Measurements from ENCODE around the gene DIAPH3. TPM values are rescaled to one million over a fixed set of nuclear protein-coding genes. Genes with fewer than 3 reads are reported as not detected.

DIAPH3 gene
- total RNA-seq, 2 donors from 2014 or later = 0.27 to 2.4 TPM

DNA sequence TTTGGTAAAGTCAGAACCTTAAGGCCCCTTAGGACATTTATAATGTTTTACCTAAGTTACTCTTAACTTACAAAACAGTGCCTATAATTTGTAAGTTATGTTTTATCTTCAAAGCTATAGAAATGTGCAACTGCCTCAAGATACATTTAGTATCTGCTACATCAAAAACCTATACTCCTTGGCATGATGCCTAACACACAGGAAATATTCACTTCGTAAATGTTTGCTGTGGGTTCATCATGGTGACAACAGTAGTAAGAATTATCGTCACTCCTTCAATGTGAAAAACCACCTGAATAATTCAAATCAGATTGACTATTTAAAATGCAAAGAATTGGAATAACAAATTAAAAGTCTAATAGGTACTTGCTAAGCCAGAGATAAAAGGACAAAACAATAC, 184.1 kb downstream of the DIAPH3 start:
- TF ChIP-seq POLR2AphosphoS5 (IDR thresholded peaks at IDR 0.05) = no peak
- TF ChIP-seq POLR2A (IDR thresholded peaks at IDR 0.05) = no peak
- TF ChIP-seq, protein P1, sequence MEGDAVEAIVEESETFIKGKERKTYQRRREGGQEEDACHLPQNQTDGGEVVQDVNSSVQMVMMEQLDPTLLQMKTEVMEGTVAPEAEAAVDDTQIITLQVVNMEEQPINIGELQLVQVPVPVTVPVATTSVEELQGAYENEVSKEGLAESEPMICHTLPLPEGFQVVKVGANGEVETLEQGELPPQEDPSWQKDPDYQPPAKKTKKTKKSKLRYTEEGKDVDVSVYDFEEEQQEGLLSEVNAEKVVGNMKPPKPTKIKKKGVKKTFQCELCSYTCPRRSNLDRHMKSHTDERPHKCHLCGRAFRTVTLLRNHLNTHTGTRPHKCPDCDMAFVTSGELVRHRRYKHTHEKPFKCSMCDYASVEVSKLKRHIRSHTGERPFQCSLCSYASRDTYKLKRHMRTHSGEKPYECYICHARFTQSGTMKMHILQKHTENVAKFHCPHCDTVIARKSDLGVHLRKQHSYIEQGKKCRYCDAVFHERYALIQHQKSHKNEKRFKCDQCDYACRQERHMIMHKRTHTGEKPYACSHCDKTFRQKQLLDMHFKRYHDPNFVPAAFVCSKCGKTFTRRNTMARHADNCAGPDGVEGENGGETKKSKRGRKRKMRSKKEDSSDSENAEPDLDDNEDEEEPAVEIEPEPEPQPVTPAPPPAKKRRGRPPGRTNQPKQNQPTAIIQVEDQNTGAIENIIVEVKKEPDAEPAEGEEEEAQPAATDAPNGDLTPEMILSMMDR (IDR thresholded peaks at IDR 0.05) = no peak
- Histone ChIP-seq H3K4me1 (replicated peaks) (no peaks in the 10 kb centered on the region), H3K27ac (no peak overlapping the region), H3K4me3 (no peak overlapping the region), H3K27me3 (replicated peaks; ENCODE audit: insufficient read depth) (no peaks in the 10 kb centered on the region), H3K36me3 (no peaks in the 10 kb centered on the region), H3K9me3 (no peaks in the 10 kb centered on the region)
- DNase-seq (ENCODE audit: low spot score) = no peak
- intact Hi-C loops (cut with DNase I) = no loop called here
- WGBS = 85% methylated on average over 2 of the region's 2 CpGs

DNA sequence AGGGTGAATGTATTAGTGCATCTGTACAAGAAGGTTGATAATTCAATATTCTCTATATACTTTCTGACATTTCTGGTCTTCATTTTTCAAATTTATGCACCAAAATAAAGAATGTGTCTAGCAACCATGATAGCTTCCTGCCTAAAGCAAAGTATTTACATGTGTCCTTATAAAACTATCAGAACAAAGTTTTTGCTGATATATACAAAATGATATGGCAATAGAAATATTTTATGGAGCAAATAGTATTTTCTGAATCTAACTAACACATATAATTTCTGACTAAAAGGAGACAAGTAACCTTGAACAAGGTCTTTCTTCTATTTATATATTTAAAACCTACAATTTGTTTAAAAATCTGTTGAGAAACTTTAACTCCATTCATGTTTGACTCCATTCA, 184.9 kb downstream of the DIAPH3 start:
- Histone ChIP-seq H3K36me3 (no peaks in the 10 kb centered on the region), H3K27me3 (replicated peaks; ENCODE audit: insufficient read depth) (no peaks in the 10 kb centered on the region), H3K4me1 (replicated peaks) (no peaks in the 10 kb centered on the region), H3K27ac (no peak overlapping the region), H3K9me3 (no peaks in the 10 kb centered on the region), H3K4me3 (no peak overlapping the region)
- intact Hi-C loops (cut with DNase I) = no loop called here
- DNase-seq (ENCODE audit: low spot score) = no peak
- TF ChIP-seq POLR2AphosphoS5 (IDR thresholded peaks at IDR 0.05) (no peak), POLR2A (IDR thresholded peaks at IDR 0.05) (no peak)
- TF ChIP-seq, protein P1 (IDR thresholded peaks at IDR 0.05) = no peak

DNA sequence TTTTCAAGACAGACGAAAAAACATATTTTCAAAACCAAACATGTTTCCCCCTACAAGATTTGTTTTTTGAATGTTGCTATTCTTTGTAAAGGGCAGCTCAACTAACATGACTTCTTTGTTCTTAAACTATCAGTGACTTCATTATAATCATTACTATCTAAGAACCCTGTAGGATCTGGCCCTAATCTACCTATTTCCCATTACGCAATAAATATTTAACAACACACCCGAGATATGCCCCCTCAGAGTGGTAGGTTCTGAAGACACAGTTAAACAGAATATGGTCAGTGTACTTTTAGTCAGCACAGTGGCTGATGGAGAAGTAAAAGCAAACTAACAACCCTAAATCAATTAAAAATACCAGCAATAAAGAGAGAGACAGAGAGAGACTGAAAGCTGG, 186.9 kb downstream of the DIAPH3 start:
- TF ChIP-seq POLR2AphosphoS5 (IDR thresholded peaks at IDR 0.05) (no peak), POLR2A (IDR thresholded peaks at IDR 0.05) (no peak)
- TF ChIP-seq, protein P1 (IDR thresholded peaks at IDR 0.05) = no peak
- 93% methylated on average over 3 of the region's 3 CpGs for WGBS
- H3K9me3 ChIP-seq = no peaks in the 10 kb centered on the region
- no peak overlapping the region for H3K27ac ChIP-seq
- H3K4me1 ChIP-seq (replicated peaks) = no peaks in the 10 kb centered on the region
- H3K36me3 ChIP-seq = no peaks in the 10 kb centered on the region
- no peaks in the 10 kb centered on the region for H3K27me3 ChIP-seq (replicated peaks; ENCODE audit: insufficient read depth)
- DNase-seq (ENCODE audit: low spot score) = no peak
- no peak overlapping the region for H3K4me3 ChIP-seq
- intact Hi-C loops (cut with DNase I) = no loop called here

DNA sequence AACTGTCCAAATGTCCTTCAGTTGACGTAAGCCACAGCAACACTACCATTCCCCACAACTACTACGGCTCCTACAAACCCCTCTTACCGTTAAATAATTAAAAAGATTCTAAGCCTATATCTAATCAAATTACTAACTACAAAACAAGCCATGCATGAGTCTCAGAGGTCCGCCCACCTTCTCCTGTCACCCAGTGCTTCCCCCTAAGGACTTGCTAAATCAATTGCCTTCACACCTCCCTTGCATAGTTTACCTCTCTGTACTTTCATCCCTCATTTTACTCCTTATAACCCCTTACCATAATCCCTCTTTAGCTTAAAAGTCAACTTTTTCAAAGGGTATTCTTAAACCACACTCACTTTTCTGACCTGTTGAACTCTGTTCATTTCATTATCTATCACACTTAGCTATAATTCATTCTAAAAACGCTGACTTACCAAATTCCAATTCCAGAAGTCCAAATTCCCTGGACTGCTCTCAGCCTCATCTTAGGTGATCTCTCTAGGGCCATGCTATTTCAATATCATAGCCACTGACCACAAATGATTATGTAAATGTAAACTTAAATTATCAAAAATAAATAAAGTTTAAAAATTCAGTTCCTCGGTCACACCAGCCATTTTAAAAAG, 187.8 kb downstream of the DIAPH3 start:
- TF ChIP-seq POLR2AphosphoS5 (IDR thresholded peaks at IDR 0.05) = no peak
- intact Hi-C loops (cut with DNase I) = no loop called here

DNA sequence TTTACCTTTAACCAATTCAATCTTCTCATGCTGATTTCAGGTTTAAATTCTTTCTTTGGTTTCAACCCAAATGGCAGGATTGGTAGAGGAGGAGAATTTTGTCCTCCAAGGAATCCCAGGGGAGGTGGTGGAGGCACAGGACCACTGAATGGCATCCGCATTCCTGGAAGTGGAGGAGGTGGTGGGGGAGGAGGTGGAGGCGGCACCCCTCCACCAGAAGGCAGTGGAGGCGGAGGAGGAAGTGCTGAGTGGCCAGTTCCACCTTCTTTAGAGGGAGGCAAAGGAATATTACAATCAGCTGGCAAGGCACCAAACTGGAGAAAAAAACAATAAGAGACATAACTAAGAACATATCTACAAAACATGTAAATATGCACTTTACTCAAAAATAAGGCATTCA, 192.9 kb downstream of the DIAPH3 start:
- intact Hi-C loops (cut with DNase I) = no loop called here
- no peak overlapping the region for H3K4me3 ChIP-seq
- H3K27me3 ChIP-seq (replicated peaks; ENCODE audit: insufficient read depth) = no peaks in the 10 kb centered on the region
- no peaks in the 10 kb centered on the region for H3K9me3 ChIP-seq
- DNase-seq (ENCODE audit: low spot score) = no peak
- H3K27ac ChIP-seq = no peak overlapping the region
- H3K4me1 ChIP-seq (replicated peaks) = no peaks in the 10 kb centered on the region
- no peak for TF ChIP-seq POLR2A (IDR thresholded peaks at IDR 0.05)
- no peak for TF ChIP-seq POLR2AphosphoS5 (IDR thresholded peaks at IDR 0.05)
- TF ChIP-seq, protein P1 (IDR thresholded peaks at IDR 0.05) = no peak
- 93% methylated on average over 3 of the region's 3 CpGs for WGBS
- H3K36me3 ChIP-seq = no peaks in the 10 kb centered on the region

More for the DNA sequence above, 187.8 kb downstream of the DIAPH3 start:
- no peaks in the 10 kb centered on the region for H3K4me1 ChIP-seq (replicated peaks)
- no peak for DNase-seq (ENCODE audit: low spot score)
- no peaks in the 10 kb centered on the region for H3K36me3 ChIP-seq
- H3K4me3 ChIP-seq = no peak overlapping the region
- no peaks in the 10 kb centered on the region for H3K27me3 ChIP-seq (replicated peaks; ENCODE audit: insufficient read depth)
- no peak overlapping the region for H3K27ac ChIP-seq
- WGBS = 95% methylated on average over 6 of the region's 6 CpGs
- H3K9me3 ChIP-seq = no peaks in the 10 kb centered on the region

Data from prostate gland (tissue), 2 donors.